HCT116 (cell line): ENCODE measurements around the gene CADPS. TPM values are rescaled to one million over a fixed set of nuclear protein-coding genes. Genes with fewer than 3 reads are reported as not detected.

Source experiments
- ATAC-seq: fragments of 200-7000 bp; cut with Tn5 transposase; 2 replicates; pipeline ENCODE4 v1.9.1; 2020; ENCODE audit warnings: mild to moderate bottlenecking, moderate library complexity
- BruUV-seq: library from RNA; stranded (reverse); fragments of 400-500 nt; replicated peaks from 2 replicates; lab custom pipeline; 2021; lab: Mats Ljungman, UMichigan
- CTCF ChIA-PET: fragments of 300-600 bp; sonication (Branson Sonifier 250); formaldehyde crosslinking; loops from one replicate; lab custom pipeline; 2021; ENCODE audit warnings: antibody characterized with exemption; lab: Charles Lee
- POLR2A ChIA-PET: fragments of 300-600, 350-600 bp; sonication (Branson Sonifier 250); formaldehyde crosslinking; loops from one replicate; lab custom pipeline; 2021; ENCODE audit warnings: antibody characterized with exemption; lab: Charles Lee
- RAD21 ChIA-PET, 2 experiments: fragments of 300-600 bp; sonication (Branson Sonifier 250); formaldehyde crosslinking; loops; one replicate each; lab custom pipeline; 2023; ENCODE audit warnings: low total read pairs in 2 of 2; ENCODE audit not compliant: uncharacterized antibody in 2 of 2, unreplicated experiment in 2 of 2, low non-redundant PET in 1 of 2; lab: Charles Lee
- DNase-seq: peaks from one replicate; pipeline ENCODE4 v3.0.0-alpha.2; 2010; ENCODE audit warnings: low read depth, low spot score
- H2AFZ ChIP-seq: fragments of 200-600 bp; shearing (Covaris generic), sonication (generic); 2 replicates; pipeline ENCODE4 v1.6.1; 2017; ENCODE audit warnings: low read depth, mixed run types, mixed read lengths, antibody characterized with exemption, low read length; ENCODE audit not compliant: poor library complexity, severe bottlenecking
- H3K27ac ChIP-seq: 2 replicates; pipeline ENCODE4 v1.5.1; 2012; ENCODE audit warnings: low read depth, low read length
- H3K27me3 ChIP-seq: fragments of 200-600 bp; sonication (generic); 2 replicates; pipeline ENCODE4 v1.6.1; 2016; ENCODE audit warnings: mixed run types, low read length, mixed read lengths; ENCODE audit not compliant: insufficient read depth
- H3K36me3 ChIP-seq, 2 experiments: fragments of 200-500 bp in 1 of 2; fragments of 200-600 bp in 1 of 2; sonication (Bioruptor generic) in 1 of 2; sonication (generic) in 1 of 2; 2 replicates each; pipeline versions ENCODE4 v1.5.1 to v1.6.1; 2014 to 2016; ENCODE audit warnings: low read length in 2 of 2, inconsistent platforms in 1 of 2, mixed read lengths in 1 of 2, mixed run types in 1 of 2; ENCODE audit not compliant: insufficient read depth in 2 of 2, control insufficient read depth in 1 of 2
- H3K4me1 ChIP-seq, 2 experiments: fragments of 200-600 bp in 1 of 2; sonication (generic) in 1 of 2; 2 replicates each; pipeline versions ENCODE4 v1.5.1 to v1.6.1; 2012 to 2017; ENCODE audit warnings: low read length in 2 of 2, inconsistent platforms in 1 of 2, mild to moderate bottlenecking in 1 of 2, mixed read lengths in 1 of 2, mixed run types in 1 of 2, moderate library complexity in 1 of 2; ENCODE audit not compliant: insufficient read depth in 2 of 2, control insufficient read depth in 1 of 2
- H3K4me2 ChIP-seq: fragments of 200-600 bp; sonication (generic); 2 replicates; pipeline ENCODE4 v1.6.1; 2017; ENCODE audit warnings: mixed run types, low read length, mixed read lengths
- H3K4me3 ChIP-seq, 2 experiments: fragments of 200-600 bp in 1 of 2; sonication (generic) in 1 of 2; replicated peaks in 1 of 2; 2 replicates each; pipeline ENCODE4 v1.5.1; 2011 to 2016; ENCODE audit warnings: low read length in 2 of 2, control low read depth in 1 of 2, low read depth in 1 of 2, mild to moderate bottlenecking in 1 of 2, mixed read lengths in 1 of 2, mixed run types in 1 of 2
- H3K79me2 ChIP-seq: fragments of 200-600 bp; sonication (generic); 2 replicates; pipeline ENCODE4 v1.6.1; 2017; ENCODE audit warnings: mild to moderate bottlenecking, mixed run types, low read length, moderate library complexity, mixed read lengths; ENCODE audit not compliant: insufficient read depth
- H3K9ac ChIP-seq: fragments of 200-600 bp; sonication (generic); 2 replicates; pipeline ENCODE4 v1.6.1; 2016; ENCODE audit warnings: low read length, mixed read lengths
- H3K9me2 ChIP-seq: fragments of 200-600 bp; sonication (generic), shearing (Covaris generic); 2 replicates; pipeline ENCODE4 v1.6.1; 2017; ENCODE audit warnings: mixed run types, mild to moderate bottlenecking, moderate library complexity; ENCODE audit not compliant: insufficient read depth
- H3K9me3 ChIP-seq, 2 experiments: fragments of 200-500 bp in 1 of 2; fragments of 200-600 bp in 1 of 2; sonication (Bioruptor generic) in 1 of 2; sonication (generic) in 1 of 2; 2 replicates each; pipeline ENCODE4 v1.6.1; 2014 to 2017; ENCODE audit warnings: low read length in 2 of 2, mixed read lengths in 2 of 2, inconsistent platforms in 1 of 2, low read depth in 1 of 2, mild to moderate bottlenecking in 1 of 2, mixed run types in 1 of 2, moderate library complexity in 1 of 2; ENCODE audit not compliant: control insufficient read depth in 1 of 2, insufficient read depth in 1 of 2
- H4K20me1 ChIP-seq: fragments of 200-600 bp; sonication (generic), shearing (Covaris generic); 2 replicates; pipeline ENCODE4 v1.6.1; 2017; ENCODE audit warnings: mixed run types, mild to moderate bottlenecking, moderate library complexity; ENCODE audit not compliant: insufficient read depth
- CBX3 ChIP-seq: IDR thresholded peaks from 2 replicates; pipeline ENCODE4 v1.6.1; 2012; ENCODE audit warnings: low read depth
- EZH2 ChIP-seq: fragments of 200-600 bp; sonication (generic); IDR thresholded peaks from 2 replicates; pipeline ENCODE4 v1.6.1; 2017; ENCODE audit warnings: antibody characterized with exemption, mixed run types
- EZH2phosphoT487 ChIP-seq: fragments of 200-600 bp; IDR thresholded peaks from 2 replicates; pipeline ENCODE4 v1.6.1; 2018; ENCODE audit warnings: antibody characterized with exemption, borderline replicate concordance
- JUND ChIP-seq: IDR thresholded peaks from 2 replicates; pipeline ENCODE4 v1.6.1; 2012
- SIN3A ChIP-seq: IDR thresholded peaks from 2 replicates; pipeline ENCODE4 v1.6.1; 2012; ENCODE audit warnings: low read depth
- SP1 ChIP-seq: IDR thresholded peaks from 2 replicates; pipeline ENCODE4 v1.6.1; 2012; ENCODE audit warnings: low read depth
- YY1 ChIP-seq: IDR thresholded peaks from 2 replicates; pipeline ENCODE4 v1.6.1; 2011; ENCODE audit warnings: low read length, low read depth, moderate library complexity, mild to moderate bottlenecking; ENCODE audit not compliant: insufficient replicate concordance; ENCODE audit errors: extremely low read depth
- intact Hi-C: fragments of 100-400 bp; cut with micrococcal nuclease; formaldehyde crosslinking; loops from 2 replicates; pipeline ENCODE4 v1.10.0; 2022
- total RNA-seq: library from RNA; stranded (reverse); gene quantifications from one replicate; pipeline ENCODE4 v1.2.1, GENCODE V29; 2021; ENCODE audit not compliant: unreplicated experiment
- TF ChIP-seq, protein P1 (sequence below), 3 experiments: fragments of 200-600 bp in 1 of 3; sonication (generic) in 1 of 3; IDR thresholded peaks in 2 of 3; conservative IDR thresholded peaks in 1 of 3; 2 replicates each; pipeline ENCODE4 v1.5.1; 2012 to 2017; ENCODE audit warnings: low read depth in 2 of 3, low read length in 2 of 3, antibody characterized with exemption in 1 of 3, borderline replicate concordance in 1 of 3, control low read depth in 1 of 3, mild to moderate bottlenecking in 1 of 3, mixed read lengths in 1 of 3, mixed run types in 1 of 3, moderate library complexity in 1 of 3; ENCODE audit not compliant: insufficient read depth in 1 of 3
- TF ChIP-seq, protein P2 (sequence below): IDR thresholded peaks from 2 replicates; pipeline ENCODE4 v1.6.1; 2012; ENCODE audit warnings: low read depth

CADPS gene
- total RNA-seq, 1 experiment from 2014 or later: not detected

DNA sequence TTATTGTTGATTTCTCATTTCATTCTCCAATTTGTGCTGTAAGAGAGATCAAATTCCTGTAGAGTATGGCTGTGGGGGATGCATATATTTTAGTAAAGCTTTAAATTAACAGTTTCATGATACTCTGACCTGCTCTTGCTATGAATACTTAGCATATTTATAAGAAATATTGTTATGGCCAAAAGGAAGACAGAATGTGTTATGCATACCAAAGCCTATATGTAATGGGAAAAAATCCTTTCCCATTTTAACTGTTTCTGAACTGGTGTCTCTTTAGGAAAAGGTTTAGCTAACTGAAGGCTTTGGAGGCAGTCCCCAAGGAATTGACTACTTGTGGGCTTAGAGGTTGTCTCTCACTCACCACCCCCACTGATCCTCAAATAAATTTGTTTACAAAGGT, 59.2 kb downstream of the CADPS start:
- H3K27ac ChIP-seq: no peak overlapping the region
- DNase-seq: no peak
- no peaks in the 10 kb centered on the region for H3K79me2 ChIP-seq
- H3K36me3 ChIP-seq: no peaks in the 10 kb centered on the region
- H3K9me2 ChIP-seq: no peaks in the 10 kb centered on the region
- H3K4me3 ChIP-seq: no peak overlapping the region
- peaks cover 9% of the 10 kb centered on the region for H3K27me3 ChIP-seq
- H3K9ac ChIP-seq: no peak overlapping the region
- TF ChIP-seq JUND (no peak), SIN3A (no peak), EZH2phosphoT487 (no peak), SP1 (no peak), CBX3 (no peak), EZH2 (no peak), YY1 (no peak)
- TF ChIP-seq, protein P1, sequence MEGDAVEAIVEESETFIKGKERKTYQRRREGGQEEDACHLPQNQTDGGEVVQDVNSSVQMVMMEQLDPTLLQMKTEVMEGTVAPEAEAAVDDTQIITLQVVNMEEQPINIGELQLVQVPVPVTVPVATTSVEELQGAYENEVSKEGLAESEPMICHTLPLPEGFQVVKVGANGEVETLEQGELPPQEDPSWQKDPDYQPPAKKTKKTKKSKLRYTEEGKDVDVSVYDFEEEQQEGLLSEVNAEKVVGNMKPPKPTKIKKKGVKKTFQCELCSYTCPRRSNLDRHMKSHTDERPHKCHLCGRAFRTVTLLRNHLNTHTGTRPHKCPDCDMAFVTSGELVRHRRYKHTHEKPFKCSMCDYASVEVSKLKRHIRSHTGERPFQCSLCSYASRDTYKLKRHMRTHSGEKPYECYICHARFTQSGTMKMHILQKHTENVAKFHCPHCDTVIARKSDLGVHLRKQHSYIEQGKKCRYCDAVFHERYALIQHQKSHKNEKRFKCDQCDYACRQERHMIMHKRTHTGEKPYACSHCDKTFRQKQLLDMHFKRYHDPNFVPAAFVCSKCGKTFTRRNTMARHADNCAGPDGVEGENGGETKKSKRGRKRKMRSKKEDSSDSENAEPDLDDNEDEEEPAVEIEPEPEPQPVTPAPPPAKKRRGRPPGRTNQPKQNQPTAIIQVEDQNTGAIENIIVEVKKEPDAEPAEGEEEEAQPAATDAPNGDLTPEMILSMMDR (IDR thresholded peaks at IDR 0.05 in 2 of 3, conservative IDR thresholded peaks at IDR 0.05 in 1 of 3; ENCODE audit: borderline replicate concordance in 1 of 3, insufficient read depth in 1 of 3, low read depth in 2 of 3, low read length in 2 of 3): no peak
- TF ChIP-seq, protein P2, sequence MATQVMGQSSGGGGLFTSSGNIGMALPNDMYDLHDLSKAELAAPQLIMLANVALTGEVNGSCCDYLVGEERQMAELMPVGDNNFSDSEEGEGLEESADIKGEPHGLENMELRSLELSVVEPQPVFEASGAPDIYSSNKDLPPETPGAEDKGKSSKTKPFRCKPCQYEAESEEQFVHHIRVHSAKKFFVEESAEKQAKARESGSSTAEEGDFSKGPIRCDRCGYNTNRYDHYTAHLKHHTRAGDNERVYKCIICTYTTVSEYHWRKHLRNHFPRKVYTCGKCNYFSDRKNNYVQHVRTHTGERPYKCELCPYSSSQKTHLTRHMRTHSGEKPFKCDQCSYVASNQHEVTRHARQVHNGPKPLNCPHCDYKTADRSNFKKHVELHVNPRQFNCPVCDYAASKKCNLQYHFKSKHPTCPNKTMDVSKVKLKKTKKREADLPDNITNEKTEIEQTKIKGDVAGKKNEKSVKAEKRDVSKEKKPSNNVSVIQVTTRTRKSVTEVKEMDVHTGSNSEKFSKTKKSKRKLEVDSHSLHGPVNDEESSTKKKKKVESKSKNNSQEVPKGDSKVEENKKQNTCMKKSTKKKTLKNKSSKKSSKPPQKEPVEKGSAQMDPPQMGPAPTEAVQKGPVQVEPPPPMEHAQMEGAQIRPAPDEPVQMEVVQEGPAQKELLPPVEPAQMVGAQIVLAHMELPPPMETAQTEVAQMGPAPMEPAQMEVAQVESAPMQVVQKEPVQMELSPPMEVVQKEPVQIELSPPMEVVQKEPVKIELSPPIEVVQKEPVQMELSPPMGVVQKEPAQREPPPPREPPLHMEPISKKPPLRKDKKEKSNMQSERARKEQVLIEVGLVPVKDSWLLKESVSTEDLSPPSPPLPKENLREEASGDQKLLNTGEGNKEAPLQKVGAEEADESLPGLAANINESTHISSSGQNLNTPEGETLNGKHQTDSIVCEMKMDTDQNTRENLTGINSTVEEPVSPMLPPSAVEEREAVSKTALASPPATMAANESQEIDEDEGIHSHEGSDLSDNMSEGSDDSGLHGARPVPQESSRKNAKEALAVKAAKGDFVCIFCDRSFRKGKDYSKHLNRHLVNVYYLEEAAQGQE: no peak
- H3K4me1 ChIP-seq: no peaks in the 10 kb centered on the region
- H3K9me3 ChIP-seq: no peaks in the 10 kb centered on the region
- intact Hi-C loops: no loop called here
- no peak overlapping the region for H3K4me2 ChIP-seq
- no peaks in the 10 kb centered on the region for H4K20me1 ChIP-seq
- RAD21 ChIA-PET: no interaction called here
- no peak overlapping the region for H2AFZ ChIP-seq
- POLR2A ChIA-PET: no interaction called here
- CTCF ChIA-PET: no interaction called here
- ATAC-seq: no peak
- no TSS peak for BruUV-seq
